MV-4-11 (cell line): ENCODE measurements around the gene C11orf42.

Experiments used
- DNase-seq: peaks from one replicate; lab custom pipeline; 2025; lab: John Stamatoyannopoulos, UW

The C11orf42 gene

GRCh38 chr11:6258141-6258540 is 52.8 kb downstream of the C11orf42 start:
- DNase-seq: no peak

GRCh38 chr11:6258571-6259081 is 53.3 kb downstream of the C11orf42 start:
- no peak for DNase-seq

GRCh38 chr11:6260207-6260726 is 54.9 kb downstream of the C11orf42 start:
- no peak for DNase-seq
